ENCODE measurements around the gene SNRNP70.

Gene SNRNP70

GRCh38 chr19:49102303-49102702, 17.1 kb downstream of the SNRNP70 start:
- DNase-seq (ENCODE audit: low read depth), result no peak

GRCh38 chr19:49103331-49104085, 18.3 kb downstream of the SNRNP70 start:
- DNase-seq (ENCODE audit: low read depth), result no peak

- DNase-seq (ENCODE audit: low read depth), result no peak
These were observed 19.1 kb downstream of the SNRNP70 start for GRCh38 chr19:49104229-49104864.

- peak; percentile 58 for DNase-seq (ENCODE audit: low read depth)
These were observed 21.4 kb downstream of the SNRNP70 start for GRCh38 chr19:49106648-49107135.

- DNase-seq (ENCODE audit: low read depth), result no peak
These were observed 22.6 kb downstream of the SNRNP70 start for GRCh38 chr19:49107625-49108459.

- DNase-seq (ENCODE audit: low read depth), result no peak
These were observed 23.8 kb downstream of the SNRNP70 start for GRCh38 chr19:49109051-49109450.

- no peak for DNase-seq (ENCODE audit: low read depth)
These were observed 24.4 kb downstream of the SNRNP70 start for GRCh38 chr19:49109569-49110233.

GRCh38 chr19:49110567-49110966, 25.3 kb downstream of the SNRNP70 start:
- peak; percentile 35 for DNase-seq (ENCODE audit: low read depth)

GRCh38 chr19:49111218-49111998, 26.2 kb downstream of the SNRNP70 start:
- DNase-seq (ENCODE audit: low read depth), result no peak

GRCh38 chr19:49113762-49114629, 28.7 kb downstream of the SNRNP70 start, which contains the start of gene LIN7B:
Gene LIN7B, plus strand, starts transcription at chr19:49114370. Its CDS starts 35 bp downstream, at chr19:49114405.
- peak; percentile 57 for DNase-seq (ENCODE audit: low read depth)

GRCh38 chr19:49114630-49115363, 29.5 kb downstream of the SNRNP70 start:
- peak; percentile 55 for DNase-seq (ENCODE audit: low read depth)

GRCh38 chr19:49116544-49116943, 31.3 kb downstream of the SNRNP70 start:
- no peak for DNase-seq (ENCODE audit: low read depth)

GRCh38 chr19:49117677-49118564, 32.7 kb downstream of the SNRNP70 start:
- DNase-seq (ENCODE audit: low read depth), result no peak

- DNase-seq (ENCODE audit: low read depth), result peak; percentile 95
These were observed 33.5 kb downstream of the SNRNP70 start, which contains the start of gene C19orf73 for GRCh38 chr19:49118565-49119410. Gene C19orf73, minus strand, starts transcription at chr19:49119143. Its CDS starts 121 bp downstream, at chr19:49119022.

- peak; percentile 68 for DNase-seq (ENCODE audit: low read depth)
These were observed 34.4 kb downstream of the SNRNP70 start, which contains the start of gene PPFIA3 for GRCh38 chr19:49119411-49120324. Gene PPFIA3, plus strand, starts transcription at chr19:49119544. Its CDS starts 8,330 bp downstream, at chr19:49127874.

GRCh38 chr19:49120325-49120683, 35.1 kb downstream of the SNRNP70 start:
- no peak for DNase-seq (ENCODE audit: low read depth)
